ENCODE results near the gene TBL3. TPM values are rescaled to one million over a fixed set of nuclear protein-coding genes. Genes with fewer than 3 reads are reported as not detected.

Gene TBL3
- total RNA-seq, 1 donor: 26.1 TPM

DNA sequence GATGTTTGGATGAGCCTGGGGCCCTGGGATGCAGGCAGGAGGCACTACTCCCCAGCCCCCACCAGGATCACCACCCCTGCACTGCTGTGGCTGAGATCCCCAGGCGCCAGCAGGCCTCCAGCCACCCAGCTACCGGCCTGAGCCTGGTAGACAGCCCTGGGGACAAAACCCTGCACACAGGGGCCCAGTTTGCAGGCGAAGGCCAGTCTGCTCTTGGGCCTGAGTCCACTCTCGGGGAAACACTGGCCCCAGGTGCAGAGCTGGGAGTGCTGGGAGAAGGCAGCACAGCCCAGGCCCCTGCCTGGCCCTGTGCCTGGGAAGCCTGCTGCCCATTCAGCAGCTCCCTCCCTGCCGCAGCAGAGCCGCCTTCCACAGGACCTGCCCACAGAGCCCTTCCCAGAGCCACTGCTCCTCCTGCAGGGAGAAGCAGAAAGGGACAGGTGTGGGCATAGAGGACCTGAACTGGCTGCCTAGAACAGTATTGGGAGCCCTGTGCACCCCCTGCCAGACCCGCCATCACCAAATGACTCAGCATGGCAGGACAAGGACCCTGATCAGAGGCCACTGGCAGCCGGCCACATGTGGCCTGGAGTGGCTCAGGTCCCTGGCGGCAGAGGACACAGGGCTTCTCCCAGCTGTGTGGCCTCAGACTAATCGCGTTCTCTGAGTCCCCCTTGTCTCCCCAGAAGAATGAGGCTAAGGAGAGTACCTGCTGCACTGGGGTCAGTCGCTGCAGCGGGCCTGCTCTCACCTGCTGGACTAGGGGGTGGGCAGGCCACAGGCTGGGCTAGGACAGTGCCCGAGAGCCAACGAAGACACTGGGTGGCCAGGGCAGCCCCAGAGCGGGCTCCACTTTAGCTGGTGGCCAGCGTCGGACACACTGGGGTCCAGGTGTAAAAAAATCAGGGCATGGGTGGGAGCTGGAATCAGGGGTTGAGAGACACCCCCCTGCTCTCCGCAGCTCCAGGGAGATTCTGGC is 39.5 kb upstream of the TBL3 start:
- DNase-seq (ENCODE audit: insufficient read length, low spot score, missing footprints): no peak

DNA sequence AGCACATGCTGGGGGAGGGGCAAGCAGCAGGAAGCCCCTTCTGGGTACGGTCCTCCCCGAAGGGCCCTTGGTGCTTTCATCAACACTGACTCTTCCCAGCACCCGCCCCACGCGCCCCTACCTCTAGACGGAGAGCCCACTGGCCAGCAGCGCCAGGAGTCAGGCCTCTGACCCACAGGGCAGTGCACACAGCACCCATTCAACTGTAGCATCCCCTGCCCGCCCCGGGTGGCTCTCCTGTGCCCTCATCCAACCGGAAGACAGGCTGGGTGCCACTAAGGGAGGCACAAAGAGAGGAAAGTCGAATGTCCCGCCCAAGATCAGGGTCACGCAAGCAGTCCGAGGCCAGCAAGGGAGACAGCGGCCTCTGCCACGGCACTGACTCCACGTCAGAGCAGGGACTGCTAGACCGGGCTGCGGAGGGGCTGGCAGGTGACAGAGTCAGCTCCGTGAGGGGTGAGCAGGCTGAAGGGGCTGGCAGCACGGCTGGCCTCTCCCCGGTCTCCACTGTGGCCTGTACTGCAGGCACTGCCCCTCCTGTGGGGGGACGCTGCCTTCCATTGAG is 38.7 kb upstream of the TBL3 start:
- peak; percentile 83 for DNase-seq (ENCODE audit: insufficient read length, low spot score, missing footprints)
- no peak overlapping the region for H3K27ac ChIP-seq (ENCODE audit: low read depth, low read length)
- no peaks in the 10 kb centered on the region for H3K4me1 ChIP-seq (ENCODE audit: insufficient read depth, low read length)
- no peaks in the 10 kb centered on the region for H3K79me2 ChIP-seq (ENCODE audit: insufficient read depth, low read length)
- H4K20me1 ChIP-seq (ENCODE audit: insufficient read depth, low read length): no peaks in the 10 kb centered on the region
- peaks cover 6% of the 10 kb centered on the region for H3K27me3 ChIP-seq (ENCODE audit: insufficient read depth, low read length)
- H3K36me3 ChIP-seq (ENCODE audit: insufficient read depth, low read length): no peaks in the 10 kb centered on the region
- H3K4me3 ChIP-seq (ENCODE audit: insufficient read depth, low read length): no peak overlapping the region
- no peak for TF ChIP-seq CTCF (IDR thresholded peaks at IDR 0.05; ENCODE audit: extremely low read depth, low read depth, low read length)
- no peaks in the 10 kb centered on the region for H3K9me3 ChIP-seq (ENCODE audit: low read depth, low read length)
- no peak overlapping the region for H3K4me2 ChIP-seq (ENCODE audit: insufficient read depth, low read length)
- H2AFZ ChIP-seq (ENCODE audit: low read length): no peak overlapping the region

More for the DNA sequence above, 39.5 kb upstream of the TBL3 start:
- Histone ChIP-seq H3K27ac (ENCODE audit: low read depth, low read length) (no peak overlapping the region), H3K79me2 (ENCODE audit: insufficient read depth, low read length) (no peaks in the 10 kb centered on the region), H3K27me3 (ENCODE audit: insufficient read depth, low read length) (peaks cover 6% of the 10 kb centered on the region), H4K20me1 (ENCODE audit: insufficient read depth, low read length) (no peaks in the 10 kb centered on the region), H2AFZ (ENCODE audit: low read length) (no peak overlapping the region), H3K4me3 (ENCODE audit: insufficient read depth, low read length) (no peak overlapping the region), H3K36me3 (ENCODE audit: insufficient read depth, low read length) (no peaks in the 10 kb centered on the region), H3K4me2 (ENCODE audit: insufficient read depth, low read length) (no peak overlapping the region), H3K9me3 (ENCODE audit: low read depth, low read length) (no peaks in the 10 kb centered on the region), H3K4me1 (ENCODE audit: insufficient read depth, low read length) (no peaks in the 10 kb centered on the region)
- no peak for TF ChIP-seq CTCF (IDR thresholded peaks at IDR 0.05; ENCODE audit: extremely low read depth, low read depth, low read length)

GRCh38 chr16:1936945-1937479 is 34.8 kb upstream of the TBL3 start:
- Histone ChIP-seq H3K79me2 (ENCODE audit: insufficient read depth, low read length) (no peaks in the 10 kb centered on the region), H3K4me3 (ENCODE audit: insufficient read depth, low read length) (no peak overlapping the region), H3K27ac (ENCODE audit: low read depth, low read length) (no peak overlapping the region)

More at GRCh38 chr16:1936945-1937479, 34.8 kb upstream of the TBL3 start:
- Histone ChIP-seq H3K36me3 (ENCODE audit: insufficient read depth, low read length) (peaks cover 14% of the 10 kb centered on the region), H3K4me2 (ENCODE audit: insufficient read depth, low read length) (no peak overlapping the region), H4K20me1 (ENCODE audit: insufficient read depth, low read length) (no peaks in the 10 kb centered on the region), H3K27me3 (ENCODE audit: insufficient read depth, low read length) (no peaks in the 10 kb centered on the region), H2AFZ (ENCODE audit: low read length) (no peak overlapping the region), H3K9me3 (ENCODE audit: low read depth, low read length) (no peaks in the 10 kb centered on the region), H3K4me1 (ENCODE audit: insufficient read depth, low read length) (no peaks in the 10 kb centered on the region)
- TF ChIP-seq CTCF (IDR thresholded peaks at IDR 0.05; ENCODE audit: extremely low read depth, low read depth, low read length): no peak
- DNase-seq (ENCODE audit: insufficient read length, low spot score, missing footprints): peak; percentile 50

Measured in osteoblast (primary cell).